ENCODE measurements around the gene ARL5B. TPM values are rescaled to one million over a fixed set of nuclear protein-coding genes. Genes with fewer than 3 reads are reported as not detected.

ARL5B gene
- total RNA-seq, 1 donor from 2014 or later: 10.6 TPM

DNA sequence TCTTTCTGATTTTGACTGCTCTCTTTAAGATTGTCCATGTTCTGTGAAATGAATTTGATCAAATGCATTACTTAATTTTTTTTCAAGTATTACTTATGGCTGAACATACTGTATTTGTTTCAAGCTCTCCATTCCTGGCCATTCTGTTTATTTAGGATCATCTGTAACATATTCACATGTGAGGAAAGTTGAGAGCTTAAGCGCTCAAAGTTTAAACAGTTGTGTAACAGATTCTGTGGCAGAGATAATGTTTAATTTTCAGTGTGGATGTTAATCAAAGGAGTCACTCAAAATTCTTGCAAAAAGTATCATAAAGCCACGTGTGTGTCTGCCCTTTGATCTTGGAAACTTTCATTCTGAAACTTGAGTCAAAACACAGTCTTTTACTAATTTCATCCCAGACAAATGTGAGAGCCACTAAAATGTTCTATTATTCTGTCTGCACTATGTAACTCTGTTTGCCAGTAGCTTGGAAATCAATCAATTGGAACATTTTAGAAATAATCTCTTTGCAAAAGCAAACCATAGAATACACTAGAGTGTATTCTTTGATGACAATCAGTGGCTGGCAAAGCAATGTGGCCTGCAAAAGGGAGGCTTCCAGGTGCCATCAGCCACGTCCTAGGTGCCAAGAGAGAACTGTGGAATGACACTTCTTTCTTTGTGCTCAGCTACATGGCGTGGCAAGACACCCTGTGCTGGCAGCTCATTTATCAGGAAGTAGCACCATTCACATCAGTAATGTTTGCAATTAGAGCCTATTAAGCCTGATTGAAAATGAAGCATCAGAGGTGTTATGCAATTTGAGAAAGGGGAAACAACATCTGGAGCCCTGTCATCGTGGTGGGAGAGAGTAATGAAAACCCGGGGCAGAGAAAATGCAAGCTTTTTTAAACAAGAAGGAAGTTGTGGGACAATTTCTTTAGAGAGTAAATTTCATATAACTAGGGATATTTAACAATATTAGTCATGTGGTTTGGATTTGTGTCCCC lies 40.9 kb downstream of the ARL5B start:
- H3K36me3 ChIP-seq: no peaks in the 10 kb centered on the region
- ATAC-seq (no peak), DNase-seq (no peak)
- no peaks in the 10 kb centered on the region for H3K9me3 ChIP-seq
- H3K4me1 ChIP-seq: no peaks in the 10 kb centered on the region
- H3K27ac ChIP-seq: no peak overlapping the region
- no peak overlapping the region for H3K4me3 ChIP-seq
- H3K27me3 ChIP-seq (ENCODE audit: low read depth): no peaks in the 10 kb centered on the region
- TF ChIP-seq, protein P1, sequence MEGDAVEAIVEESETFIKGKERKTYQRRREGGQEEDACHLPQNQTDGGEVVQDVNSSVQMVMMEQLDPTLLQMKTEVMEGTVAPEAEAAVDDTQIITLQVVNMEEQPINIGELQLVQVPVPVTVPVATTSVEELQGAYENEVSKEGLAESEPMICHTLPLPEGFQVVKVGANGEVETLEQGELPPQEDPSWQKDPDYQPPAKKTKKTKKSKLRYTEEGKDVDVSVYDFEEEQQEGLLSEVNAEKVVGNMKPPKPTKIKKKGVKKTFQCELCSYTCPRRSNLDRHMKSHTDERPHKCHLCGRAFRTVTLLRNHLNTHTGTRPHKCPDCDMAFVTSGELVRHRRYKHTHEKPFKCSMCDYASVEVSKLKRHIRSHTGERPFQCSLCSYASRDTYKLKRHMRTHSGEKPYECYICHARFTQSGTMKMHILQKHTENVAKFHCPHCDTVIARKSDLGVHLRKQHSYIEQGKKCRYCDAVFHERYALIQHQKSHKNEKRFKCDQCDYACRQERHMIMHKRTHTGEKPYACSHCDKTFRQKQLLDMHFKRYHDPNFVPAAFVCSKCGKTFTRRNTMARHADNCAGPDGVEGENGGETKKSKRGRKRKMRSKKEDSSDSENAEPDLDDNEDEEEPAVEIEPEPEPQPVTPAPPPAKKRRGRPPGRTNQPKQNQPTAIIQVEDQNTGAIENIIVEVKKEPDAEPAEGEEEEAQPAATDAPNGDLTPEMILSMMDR (IDR thresholded peaks at IDR 0.05): no peak
- intact Hi-C loops (cut with DNase I): no loop called here

DNA sequence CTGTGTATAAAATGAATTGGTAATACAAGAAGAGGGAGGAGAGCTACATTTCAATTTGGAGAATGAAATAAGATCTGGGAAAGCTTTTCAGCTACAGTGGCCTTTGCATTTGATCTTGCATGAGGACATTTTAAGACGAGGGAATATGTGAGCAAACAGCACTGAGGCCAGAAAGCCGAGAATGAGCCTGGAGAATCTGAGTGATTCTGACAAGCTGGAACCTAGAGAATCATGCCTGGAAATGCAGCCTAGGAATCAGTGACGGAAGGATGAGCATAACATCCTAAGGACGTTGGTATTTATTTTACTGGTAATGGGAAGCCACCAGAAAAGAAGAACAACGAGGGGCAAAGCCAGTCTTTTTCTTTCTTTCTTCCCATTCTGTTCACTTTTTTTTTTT lies 44.3 kb downstream of the ARL5B start:
- ATAC-seq (no peak), DNase-seq (no peak)
- H3K9me3 ChIP-seq: no peaks in the 10 kb centered on the region
- no peak overlapping the region for H3K4me3 ChIP-seq
- no peak overlapping the region for H3K27ac ChIP-seq
- TF ChIP-seq, protein P1 (IDR thresholded peaks at IDR 0.05): no peak
- H3K36me3 ChIP-seq: no peaks in the 10 kb centered on the region
- no peaks in the 10 kb centered on the region for H3K4me1 ChIP-seq
- H3K27me3 ChIP-seq (ENCODE audit: low read depth): no peaks in the 10 kb centered on the region
- intact Hi-C loops (cut with DNase I): no loop called here

DNA sequence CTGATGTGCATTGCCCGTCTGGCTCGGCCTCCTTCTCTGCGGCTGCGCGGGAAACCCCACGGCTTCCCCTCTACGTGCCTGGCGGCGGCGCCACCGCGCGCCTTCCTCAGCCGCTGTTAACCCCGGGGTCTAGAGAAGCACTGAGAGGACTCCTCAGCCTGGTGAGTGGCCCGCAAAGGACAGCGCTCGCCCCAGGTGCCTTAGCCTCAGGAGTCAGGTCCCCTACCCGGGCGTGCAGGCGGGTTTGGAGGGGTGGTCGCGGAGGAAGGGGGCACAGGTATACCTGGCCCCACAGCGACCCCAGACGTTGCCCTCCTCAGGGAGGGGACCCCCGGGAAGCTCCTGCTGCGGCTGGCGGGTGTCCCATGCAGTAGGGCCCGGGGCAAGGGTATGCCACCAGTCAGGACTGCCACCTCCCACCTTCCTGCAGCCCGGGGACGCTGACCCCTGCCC lies 51.0 kb downstream of the ARL5B start:
- intact Hi-C loops (cut with DNase I): no loop called here
- ATAC-seq: peak in 1 of 2 donors; percentile 19
- TF ChIP-seq, protein P1 (IDR thresholded peaks at IDR 0.05): no peak
- DNase-seq: no peak
- Histone ChIP-seq H3K27ac (no peak overlapping the region), H3K27me3 (ENCODE audit: low read depth) (no peaks in the 10 kb centered on the region), H3K4me3 (no peak overlapping the region), H3K9me3 (no peaks in the 10 kb centered on the region), H3K36me3 (no peaks in the 10 kb centered on the region), H3K4me1 (no peaks in the 10 kb centered on the region)

DNA sequence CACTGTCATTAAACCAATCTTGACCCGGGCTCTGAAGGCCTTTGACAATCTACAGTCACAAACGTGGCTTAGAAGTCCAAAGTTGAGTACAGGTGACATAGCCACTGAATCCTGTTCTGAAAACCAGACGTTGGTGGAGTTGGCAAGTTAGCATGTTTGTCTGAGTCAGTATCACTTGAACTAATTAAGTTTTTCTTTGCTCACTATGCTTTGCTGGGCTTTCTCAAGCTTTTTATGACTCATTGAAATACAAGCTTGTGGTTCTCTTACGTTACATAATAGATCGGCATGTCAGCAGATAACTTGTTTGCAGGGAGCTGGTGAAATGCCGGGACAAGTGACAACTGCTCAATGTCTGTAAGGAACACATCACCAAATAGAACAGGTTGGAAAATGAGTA lies 53.8 kb downstream of the ARL5B start:
- H3K36me3 ChIP-seq: no peaks in the 10 kb centered on the region
- H3K27ac ChIP-seq: no peak overlapping the region
- no peaks in the 10 kb centered on the region for H3K27me3 ChIP-seq (ENCODE audit: low read depth)
- intact Hi-C loops (cut with DNase I): no loop called here
- ATAC-seq (peak; percentile 78 to 83), DNase-seq (no peak)
- H3K9me3 ChIP-seq: no peaks in the 10 kb centered on the region
- no peaks in the 10 kb centered on the region for H3K4me1 ChIP-seq
- no peak overlapping the region for H3K4me3 ChIP-seq
- TF ChIP-seq, protein P1 (IDR thresholded peaks at IDR 0.05): no peak

DNA sequence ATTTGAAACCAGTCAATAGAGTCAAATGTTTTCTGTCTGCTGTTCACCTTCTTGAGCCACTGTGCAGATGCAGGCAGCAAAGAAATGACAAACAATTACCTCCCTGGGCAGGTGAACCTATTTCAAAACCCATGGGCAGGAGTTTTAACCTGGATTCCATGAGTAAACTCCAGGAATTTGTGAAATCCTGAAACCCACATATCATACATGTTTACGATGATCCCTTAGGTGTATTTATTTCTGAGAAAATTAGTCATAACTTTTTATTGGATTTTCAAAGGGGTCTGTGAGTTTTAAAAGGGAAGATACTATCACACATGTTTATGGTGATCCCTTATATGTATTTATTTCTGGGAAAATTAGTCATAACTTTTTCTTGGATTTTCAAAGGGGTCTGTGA lies 59.8 kb downstream of the ARL5B start:
- ATAC-seq (no peak), DNase-seq (no peak)
- Histone ChIP-seq H3K27me3 (ENCODE audit: low read depth) (no peaks in the 10 kb centered on the region), H3K4me1 (no peaks in the 10 kb centered on the region), H3K27ac (no peak overlapping the region), H3K36me3 (no peaks in the 10 kb centered on the region), H3K9me3 (no peaks in the 10 kb centered on the region), H3K4me3 (no peak overlapping the region)
- intact Hi-C loops (cut with DNase I): no loop called here
- TF ChIP-seq, protein P1 (IDR thresholded peaks at IDR 0.05): no peak

All from lower lobe of right lung (tissue), 2 donors.